HG03439 (cell line): ENCODE measurements around the gene CELF2.
"Not testable (repeated sequence)": the region's sequence is repeated elsewhere in the genome, so short reads cannot be mapped to it uniquely, and the experiment has no call there.

Experiments
- ATAC-seq: cut with Tn5 transposase; IDR thresholded peaks from one replicate; pipeline ENCODE4 v1.9.1; 2021; ENCODE audit warnings: mild to moderate bottlenecking, moderate library complexity; ENCODE audit not compliant: unreplicated experiment

Gene CELF2

GRCh38 chr10:11168423-11169090 is 150.9 kb downstream of the CELF2 start:
- no peak for ATAC-seq

GRCh38 chr10:11169976-11170375 is 152.3 kb downstream of the CELF2 start:
- no peak for ATAC-seq

DNA sequence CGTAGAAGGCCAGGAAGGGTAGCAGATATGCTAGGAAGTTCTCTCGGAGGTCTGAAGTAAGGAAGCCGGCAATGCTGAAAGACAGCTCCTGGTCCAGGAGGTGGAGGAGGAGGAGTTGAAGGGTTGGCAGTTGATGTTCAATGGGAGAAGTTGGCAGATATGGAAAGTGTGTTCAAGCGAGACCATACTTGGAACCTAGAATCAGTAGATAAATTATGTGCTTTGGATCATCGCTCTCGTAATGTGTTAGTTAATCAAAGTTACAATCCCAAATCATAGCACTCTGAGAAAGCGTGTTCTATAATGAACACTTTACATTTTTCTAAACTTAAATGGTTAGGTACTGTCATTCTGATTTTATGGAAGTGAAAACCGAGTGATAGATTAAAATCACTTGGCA is 152.9 kb downstream of the CELF2 start:
- ATAC-seq: no peak

DNA sequence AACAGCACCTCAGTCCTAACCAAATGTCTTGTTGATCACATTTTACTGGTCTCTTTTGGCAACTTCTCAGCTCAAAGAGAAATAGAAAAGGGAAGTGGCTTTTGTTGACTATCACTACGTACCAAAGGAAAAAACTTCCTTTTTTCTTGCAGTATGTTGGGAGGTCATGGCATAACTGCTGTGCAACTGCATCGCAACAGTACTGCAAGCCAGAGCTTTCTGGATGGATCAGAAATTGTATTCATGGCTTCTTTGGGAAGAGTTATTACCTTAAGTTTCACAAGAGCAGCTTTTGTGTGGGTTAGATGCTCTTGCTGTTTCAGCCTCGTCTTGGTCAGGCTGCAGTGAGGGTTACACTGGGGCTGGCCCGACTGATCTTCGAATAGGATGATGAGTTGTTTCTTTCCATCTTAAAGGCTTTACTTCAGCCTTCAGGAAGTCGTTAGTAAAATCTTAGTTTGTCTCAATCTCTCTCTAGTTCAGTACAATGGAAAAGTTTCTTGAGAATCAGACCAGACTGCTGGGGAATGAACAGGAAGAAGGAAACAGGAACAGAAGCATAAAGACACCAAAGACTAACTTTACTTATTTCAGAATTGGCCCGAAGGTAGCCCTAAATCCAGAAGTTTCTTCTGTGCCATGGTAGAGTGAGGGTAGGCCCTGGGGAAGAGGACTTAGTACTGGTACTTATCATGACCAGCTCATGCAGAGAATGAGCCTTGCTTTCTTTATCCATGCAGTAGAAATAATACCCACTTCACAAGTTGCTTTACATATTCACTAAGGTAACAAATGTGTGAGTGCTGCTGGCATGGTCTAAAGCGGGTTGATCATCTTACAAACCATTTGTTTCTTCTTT is 153.6 kb downstream of the CELF2 start:
- ATAC-seq: no peak

- no peak for ATAC-seq
Observed at GRCh38 chr10:11173042-11173441, 155.4 kb downstream of the CELF2 start.

DNA sequence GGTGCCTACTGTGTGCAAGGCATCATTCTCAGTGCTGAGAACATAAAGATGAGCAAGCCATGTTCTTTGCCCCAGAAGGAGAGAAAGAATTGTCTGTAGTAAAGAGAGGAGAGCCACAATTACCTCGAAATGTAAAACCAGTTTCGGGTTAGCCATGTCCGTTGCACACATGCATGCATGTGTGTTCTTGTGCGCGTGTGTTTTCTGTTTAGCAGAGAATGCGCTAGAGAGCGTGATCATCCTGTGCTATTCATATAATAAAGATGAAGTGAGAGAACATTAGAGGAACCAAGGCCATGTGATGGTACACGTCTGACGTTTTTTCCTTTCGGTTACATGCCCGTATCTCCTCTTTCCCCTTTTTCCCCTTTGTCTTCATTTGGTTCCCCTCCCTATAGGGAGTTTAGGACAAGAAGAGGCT is 158.2 kb downstream of the CELF2 start:
- ATAC-seq: peak; percentile 34

DNA sequence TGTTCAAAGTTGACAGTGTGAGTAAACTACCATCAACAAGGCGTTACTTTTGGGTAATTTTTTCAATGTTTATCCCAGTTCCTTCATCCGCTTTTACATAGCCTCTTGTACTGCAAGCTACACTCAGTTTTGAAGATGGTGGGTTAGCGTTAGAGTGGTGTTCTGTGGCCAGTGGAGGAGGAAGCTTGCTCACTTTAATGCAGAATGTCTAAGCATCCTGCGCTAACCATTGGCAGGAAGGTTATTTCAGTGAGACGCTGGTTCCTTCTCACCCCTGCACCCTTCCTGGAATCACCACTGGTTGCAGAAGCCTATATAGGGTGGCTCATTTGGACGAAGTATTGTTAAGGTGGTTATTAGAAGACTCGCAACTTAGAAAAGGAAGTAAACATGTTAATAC is 159.1 kb downstream of the CELF2 start:
- ATAC-seq: no peak

GRCh38 chr10:11177381-11177780 is 159.7 kb downstream of the CELF2 start:
- no peak for ATAC-seq

DNA sequence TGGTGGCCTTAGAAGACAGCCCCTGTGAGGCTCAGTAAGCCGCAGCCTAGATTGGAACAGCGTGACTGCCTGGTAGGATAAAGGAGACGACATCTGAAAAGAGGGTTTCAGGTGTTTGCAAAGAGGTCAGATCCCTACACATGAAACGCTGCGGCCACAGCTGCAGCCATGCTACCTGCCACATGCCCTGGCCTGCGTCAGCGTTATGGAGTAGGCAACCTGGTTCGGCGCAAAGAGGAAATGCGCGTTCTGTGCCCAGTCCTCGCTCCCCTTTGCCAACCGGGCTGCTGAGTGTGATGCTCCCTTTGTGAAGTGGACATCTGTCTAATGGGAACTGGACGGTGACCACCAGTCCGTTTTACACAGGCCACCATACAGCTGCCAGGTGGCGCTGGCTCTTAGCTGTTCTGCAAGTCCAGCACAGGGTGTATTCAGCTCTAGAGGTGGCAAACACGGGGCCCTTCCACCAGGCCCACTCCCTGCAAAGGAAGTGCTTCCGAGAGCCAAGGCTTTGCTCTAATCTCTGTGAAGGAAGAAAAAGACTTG is 160.3 kb downstream of the CELF2 start:
- ATAC-seq: peak; percentile 20

- peak; percentile 69 for ATAC-seq
Observed at GRCh38 chr10:11178606-11179515, 161.2 kb downstream of the CELF2 start.

DNA sequence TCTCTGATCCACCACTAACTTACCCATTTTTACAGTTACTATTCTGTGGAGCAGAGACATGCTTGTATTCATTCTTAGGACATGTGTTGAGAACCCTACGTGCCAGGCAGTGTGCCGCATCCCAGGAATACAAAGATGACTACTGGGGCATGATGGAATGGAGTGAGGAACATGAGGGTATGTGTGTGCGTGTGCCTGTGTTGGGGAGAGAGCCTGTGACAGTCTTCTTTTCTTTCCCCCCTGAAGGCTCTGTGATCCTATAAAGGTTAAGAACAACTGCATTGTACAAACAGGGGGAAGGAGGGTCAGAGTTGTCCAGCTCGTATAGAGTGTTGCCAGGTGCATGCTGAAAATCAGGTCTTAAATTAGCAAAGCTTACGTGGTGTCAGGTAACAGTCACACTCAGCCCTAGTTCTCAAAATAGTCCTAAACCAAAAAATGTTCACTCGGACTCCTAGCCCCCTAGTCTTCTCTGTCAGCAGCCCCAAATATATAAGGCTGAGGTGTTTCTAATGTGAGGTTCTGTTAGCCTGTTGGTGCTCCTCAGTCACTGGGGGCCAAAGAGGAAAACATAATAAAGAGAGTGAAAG is 161.9 kb downstream of the CELF2 start:
- ATAC-seq: no peak

GRCh38 chr10:11180228-11180627 is 162.6 kb downstream of the CELF2 start:
- ATAC-seq: no peak

GRCh38 chr10:11181978-11182377 is 164.3 kb downstream of the CELF2 start:
- ATAC-seq: no peak

GRCh38 chr10:11183015-11183414 is 165.3 kb downstream of the CELF2 start:
- ATAC-seq: no peak

GRCh38 chr10:11184093-11184492 is 166.4 kb downstream of the CELF2 start:
- ATAC-seq: no peak

- ATAC-seq: not testable (repeated sequence)
Observed at GRCh38 chr10:11185128-11185665, 167.5 kb downstream of the CELF2 start.

DNA sequence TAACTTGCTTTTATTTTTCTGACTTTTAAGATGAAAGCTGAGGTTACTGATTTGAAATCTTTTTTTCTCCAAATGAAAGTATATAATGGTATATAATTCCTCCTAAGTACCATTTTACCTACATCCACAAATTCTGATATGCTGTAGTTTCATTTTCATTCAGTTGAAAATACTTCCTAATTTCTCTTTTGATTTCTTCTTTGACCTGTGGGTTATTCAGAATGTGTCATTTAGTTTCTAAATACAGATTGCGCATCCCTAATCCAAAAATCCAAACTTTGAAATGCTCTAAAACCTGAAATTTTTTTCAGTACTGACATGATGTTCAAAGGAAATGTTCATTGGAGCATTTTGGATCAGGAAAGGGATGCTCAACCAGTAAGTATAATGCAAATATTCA is 168.7 kb downstream of the CELF2 start:
- no peak for ATAC-seq

GRCh38 chr10:11189582-11190376 is 172.1 kb downstream of the CELF2 start:
- ATAC-seq: no peak

- no peak for ATAC-seq
Observed at GRCh38 chr10:11191190-11191589, 173.5 kb downstream of the CELF2 start.
